Colonic mucosa (tissue), 4 donors: ENCODE measurements around the gene ING2. TPM values are rescaled to one million over a fixed set of nuclear protein-coding genes. Genes with fewer than 3 reads are reported as not detected.

Experiments
- DNase-seq: peaks from one replicate; pipeline ENCODE4 v3.0.0-alpha.2; 2020
- H3K27ac ChIP-seq: fragments of 200-600 bp; one replicate; pipeline ENCODE4 v1.8.0; 2021
- H3K27me3 ChIP-seq: fragments of 200-600 bp; one replicate; pipeline ENCODE4 v1.8.0; 2021
- H3K36me3 ChIP-seq: fragments of 200-600 bp; one replicate; pipeline ENCODE4 v1.8.0; 2021
- H3K4me1 ChIP-seq: fragments of 200-600 bp; one replicate; pipeline ENCODE4 v1.8.0; 2021; ENCODE audit warnings: mild to moderate bottlenecking
- H3K4me3 ChIP-seq: fragments of 200-600 bp; one replicate; pipeline ENCODE4 v1.8.0; 2021
- H3K9ac ChIP-seq, 2 donors: one replicate each; pipeline ENCODE4 v1.7.0; 2013; ENCODE audit warnings: control low read depth in 2 of 2, low read depth in 2 of 2, low read length in 2 of 2
- H3K9me3 ChIP-seq: fragments of 200-600 bp; one replicate; pipeline ENCODE4 v1.8.0; 2021
- CTCF ChIP-seq: fragments of 200-600 bp; IDR thresholded peaks from one replicate; pipeline ENCODE4 v1.8.0; 2022; ENCODE audit warnings: antibody characterized with exemption, mild to moderate bottlenecking
- intact Hi-C: fragments of 100-400 bp; cut with DNase I; formaldehyde crosslinking; loops from one replicate; pipeline ENCODE4 v1.14.1; 2022
- total RNA-seq, 2 donors: library from RNA; stranded (reverse); fragmentation: NEBNext Ultra II Directional in 1 of 2; extraction: Animal tissue kit (Norgen Biotek cat#: 25700) in 1 of 2; gene quantifications; one replicate each; pipeline ENCODE4 v1.2.1, GENCODE V29; 2021
- donor health status: healthy.
- donor health status: DM: no; HTN: no; CAD: no.
- donor health status: DM: no; HTN: no; CAD: no.

ING2 gene
- total RNA-seq, 2 donors from 2014 or later = 11.0 to 15.3 TPM

DNA sequence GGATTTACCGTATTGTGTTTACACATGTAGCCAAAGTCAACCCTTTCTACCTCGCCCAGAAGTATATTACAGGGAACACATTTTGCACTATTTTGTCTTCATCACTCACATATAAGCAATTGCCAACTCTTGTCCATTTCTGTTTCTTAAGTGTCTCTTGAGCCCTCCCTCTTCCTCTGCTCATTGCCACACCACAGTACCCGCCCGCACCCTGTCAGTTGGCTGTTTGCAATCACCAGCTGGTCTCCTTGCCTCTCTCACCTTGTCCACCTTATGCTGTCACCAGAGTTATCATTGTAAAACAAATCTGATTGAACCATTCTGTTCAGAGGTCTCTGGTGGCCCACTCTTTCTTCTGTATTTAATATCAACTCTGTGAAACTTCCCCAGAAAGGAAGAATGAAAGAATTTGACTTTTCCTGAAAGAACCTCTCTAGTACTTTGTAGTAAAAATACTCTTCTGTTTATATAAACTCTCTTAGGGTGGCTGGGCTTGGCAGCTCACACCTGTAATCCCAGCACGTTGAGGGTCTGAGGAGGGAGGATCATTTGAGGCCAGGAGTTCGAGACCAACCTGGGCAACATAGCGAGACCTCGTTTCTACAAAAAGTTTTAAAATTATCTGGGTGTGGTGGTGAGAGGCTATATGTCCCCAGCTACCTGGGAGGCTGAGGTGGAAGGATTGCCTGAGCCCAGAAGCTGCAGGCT, 50.2 kb downstream of the ING2 start:
- Histone ChIP-seq H3K4me1 (no peaks in the 10 kb centered on the region), H3K9ac (no peak overlapping the region), H3K27ac (no peak overlapping the region), H3K4me3 (no peak overlapping the region), H3K27me3 (no peaks in the 10 kb centered on the region), H3K9me3 (no peaks in the 10 kb centered on the region), H3K36me3 (no peaks in the 10 kb centered on the region)
- intact Hi-C loops = no loop called here
- no peak for DNase-seq
- TF ChIP-seq CTCF = no peak

DNA sequence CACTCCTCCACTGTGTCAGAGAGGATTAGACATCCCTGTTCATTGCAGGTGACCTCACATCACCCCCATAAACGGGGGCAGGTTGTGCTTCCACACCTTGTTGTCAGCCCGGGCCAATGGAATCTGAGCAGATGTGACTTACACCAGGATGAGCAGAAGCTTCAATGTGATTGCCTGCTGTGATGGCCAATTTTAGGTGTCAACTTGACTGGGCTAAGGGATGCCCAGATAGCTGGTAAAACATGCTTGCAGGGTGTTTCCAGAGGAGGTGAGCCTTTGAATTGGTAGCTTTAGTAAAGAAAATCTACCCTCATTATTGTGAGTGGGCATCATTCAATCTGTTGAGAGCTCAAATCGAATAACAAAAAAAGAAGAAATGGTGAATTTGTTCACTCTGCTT, 52.1 kb downstream of the ING2 start:
- intact Hi-C loops = no loop called here
- no peak overlapping the region for H3K4me3 ChIP-seq
- DNase-seq = no peak
- H3K9me3 ChIP-seq = no peaks in the 10 kb centered on the region
- H3K27ac ChIP-seq = no peak overlapping the region
- H3K27me3 ChIP-seq = no peaks in the 10 kb centered on the region
- no peaks in the 10 kb centered on the region for H3K36me3 ChIP-seq
- no peak for TF ChIP-seq CTCF
- no peaks in the 10 kb centered on the region for H3K4me1 ChIP-seq
- H3K9ac ChIP-seq = no peak overlapping the region

DNA sequence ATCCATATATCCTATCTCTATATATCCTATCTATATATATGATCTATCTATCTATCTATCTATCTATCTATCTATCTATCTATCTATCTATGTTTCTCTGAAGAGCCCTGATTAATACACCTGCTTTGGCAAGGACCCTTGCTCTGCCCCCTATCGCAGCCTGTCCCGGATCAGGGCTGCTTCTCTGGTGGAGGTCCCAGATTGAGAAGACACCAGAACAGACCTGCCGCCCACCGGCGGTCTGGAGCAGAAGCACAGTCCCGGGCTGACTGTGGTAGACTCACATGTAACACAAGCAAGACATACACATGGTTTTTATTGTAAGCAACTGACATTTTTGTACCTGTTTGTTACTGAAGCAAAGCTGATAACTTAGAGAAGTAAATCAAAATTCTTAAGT, 52.8 kb downstream of the ING2 start:
- no peak overlapping the region for H3K27ac ChIP-seq
- no peak for TF ChIP-seq CTCF
- DNase-seq = no peak

DNA sequence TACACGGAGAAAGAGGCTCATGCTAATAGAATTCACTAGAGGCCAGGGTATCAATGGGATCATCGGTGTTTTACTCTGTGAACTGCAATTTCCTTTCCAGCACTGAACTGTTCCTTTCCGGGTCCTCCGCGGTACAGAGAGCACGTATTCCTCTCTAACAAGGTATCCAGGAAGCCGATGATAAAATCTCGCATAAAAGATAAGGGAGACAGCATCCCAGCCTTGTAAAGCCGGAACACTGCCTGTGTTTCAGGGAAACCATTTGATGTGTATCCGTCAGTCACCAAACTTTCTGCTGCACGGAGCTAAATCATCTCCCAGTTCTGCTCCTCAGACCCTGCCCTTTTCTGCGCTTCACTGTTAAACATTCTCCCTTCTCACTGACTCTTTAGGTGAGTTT, 54.0 kb downstream of the ING2 start:
- H3K9ac ChIP-seq = no peak overlapping the region
- H3K9me3 ChIP-seq = no peaks in the 10 kb centered on the region
- intact Hi-C loops = no loop called here
- no peaks in the 10 kb centered on the region for H3K36me3 ChIP-seq
- H3K4me3 ChIP-seq = no peak overlapping the region
- no peaks in the 10 kb centered on the region for H3K27me3 ChIP-seq
- no peaks in the 10 kb centered on the region for H3K4me1 ChIP-seq
- TF ChIP-seq CTCF = no peak
- no peak for DNase-seq
- no peak overlapping the region for H3K27ac ChIP-seq

More for the DNA sequence above, 52.8 kb downstream of the ING2 start:
- H3K9ac ChIP-seq = no peak overlapping the region
- no peak overlapping the region for H3K4me3 ChIP-seq
- no peaks in the 10 kb centered on the region for H3K27me3 ChIP-seq
- no peaks in the 10 kb centered on the region for H3K4me1 ChIP-seq
- no peaks in the 10 kb centered on the region for H3K9me3 ChIP-seq
- intact Hi-C loops = no loop called here
- no peaks in the 10 kb centered on the region for H3K36me3 ChIP-seq

DNA sequence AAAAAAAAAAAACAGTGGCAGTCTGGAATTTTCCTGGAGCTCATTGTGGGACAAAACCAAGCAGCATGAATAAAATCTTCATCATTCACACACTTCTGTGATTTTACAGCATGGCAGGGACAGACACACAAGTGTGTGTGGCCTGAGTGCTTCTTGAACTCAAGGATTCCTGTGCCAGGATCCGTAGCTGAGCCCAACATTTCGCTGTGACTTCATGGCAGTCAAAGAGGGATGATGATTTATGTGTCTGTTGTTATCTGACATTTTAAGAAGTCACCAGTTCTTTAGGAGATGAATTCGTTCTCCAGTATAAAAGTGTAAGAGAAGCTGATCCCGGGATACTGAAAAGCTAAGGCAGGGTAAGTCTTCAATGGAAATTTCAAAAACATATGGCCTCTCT, 57.0 kb downstream of the ING2 start:
- H3K27me3 ChIP-seq = no peaks in the 10 kb centered on the region
- intact Hi-C loops = no loop called here

More for the DNA sequence above, 57.0 kb downstream of the ING2 start:
- no peak overlapping the region for H3K4me3 ChIP-seq
- no peaks in the 10 kb centered on the region for H3K4me1 ChIP-seq
- no peak overlapping the region for H3K27ac ChIP-seq
- no peaks in the 10 kb centered on the region for H3K9me3 ChIP-seq
- H3K9ac ChIP-seq = no peak overlapping the region
- H3K36me3 ChIP-seq = no peaks in the 10 kb centered on the region
- DNase-seq = no peak
- TF ChIP-seq CTCF = no peak

Other genes with a start within 250 kb of the ING2 start
- gene CLDN22, start 184.8 kb upstream of the ING2 start, total RNA-seq = not detected
- not detected for gene CLDN24, start 182.6 kb upstream of the ING2 start, total RNA-seq
- gene CDKN2AIP, start 60.4 kb upstream of the ING2 start, total RNA-seq = 10 to 100 TPM; 17.5 to 23.5 TPM
- gene RWDD4, start 154.1 kb downstream of the ING2 start, total RNA-seq = 10 to 100 TPM; 17.1 to 19.3 TPM
- gene TRAPPC11, start 154.2 kb downstream of the ING2 start, total RNA-seq = 10 to 100 TPM; 25.2 to 29.2 TPM